ENCODE data around the gene CALR.

CALR gene

GRCh38 chr19:12984143-12984627, 45.8 kb downstream of the CALR start:
- DNase-seq: no peak

GRCh38 chr19:12984683-12985048, 46.3 kb downstream of the CALR start:
- DNase-seq: no peak

- no peak for DNase-seq
Measured at GRCh38 chr19:12985049-12985776, 46.8 kb downstream of the CALR start.

GRCh38 chr19:12986726-12987125, 48.3 kb downstream of the CALR start:
- DNase-seq: no peak

- no peak for DNase-seq
Measured at GRCh38 chr19:12987190-12987589, 48.8 kb downstream of the CALR start.

- no peak for DNase-seq
Measured at GRCh38 chr19:12987781-12988180, 49.4 kb downstream of the CALR start.

- DNase-seq: no peak
Measured at GRCh38 chr19:12990431-12990830, 52.0 kb downstream of the CALR start.

GRCh38 chr19:12990853-12991252, 52.4 kb downstream of the CALR start:
- no peak for DNase-seq

GRCh38 chr19:12991296-12991695, 52.9 kb downstream of the CALR start:
- no peak for DNase-seq

GRCh38 chr19:12992729-12993128, 54.3 kb downstream of the CALR start:
- DNase-seq: no peak

- no peak for DNase-seq
Measured at GRCh38 chr19:12993562-12993961, 55.2 kb downstream of the CALR start.
